Measurements from ENCODE around the gene PLXNA4.

The PLXNA4 gene

DNA sequence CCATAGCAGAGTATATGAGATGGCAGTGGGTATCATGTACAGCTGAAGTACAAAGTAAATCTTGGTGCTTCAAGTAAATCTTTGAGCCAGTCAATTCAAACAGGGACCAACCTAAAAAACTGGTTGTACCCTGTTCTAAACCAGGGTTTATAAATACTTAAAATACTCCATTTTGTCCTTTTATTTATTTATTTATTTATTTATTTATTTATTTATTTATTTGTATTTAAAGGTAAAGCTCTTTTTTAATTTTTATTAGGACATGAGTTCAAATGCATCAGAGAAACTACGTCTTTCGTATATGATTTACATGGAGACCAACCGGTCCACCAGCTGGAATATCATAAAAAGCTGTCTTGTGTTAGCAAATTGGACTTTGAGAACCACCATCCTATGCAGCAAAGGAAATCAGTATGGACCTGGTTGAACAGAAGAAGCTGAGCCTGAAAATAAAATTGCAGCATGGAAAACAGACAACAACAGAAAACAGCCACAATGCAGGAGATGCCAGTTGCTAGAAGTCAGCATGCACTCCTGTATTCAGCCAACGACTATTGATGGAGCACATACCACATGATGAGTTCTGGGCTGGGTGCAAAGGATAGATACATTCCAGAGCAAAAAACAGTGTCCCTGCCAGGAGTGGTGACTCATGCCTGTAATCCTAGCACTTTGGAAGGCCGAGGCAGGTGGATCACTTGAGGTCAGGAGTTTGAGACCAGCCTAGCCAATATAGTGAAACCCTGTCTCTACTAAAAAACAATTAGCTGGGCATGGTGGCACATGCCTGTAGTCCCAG, 60.0 kb downstream of the PLXNA4 start:
- intact Hi-C loops (cut with DNase I) = no loop called here
- no peak for DNase-seq

DNA sequence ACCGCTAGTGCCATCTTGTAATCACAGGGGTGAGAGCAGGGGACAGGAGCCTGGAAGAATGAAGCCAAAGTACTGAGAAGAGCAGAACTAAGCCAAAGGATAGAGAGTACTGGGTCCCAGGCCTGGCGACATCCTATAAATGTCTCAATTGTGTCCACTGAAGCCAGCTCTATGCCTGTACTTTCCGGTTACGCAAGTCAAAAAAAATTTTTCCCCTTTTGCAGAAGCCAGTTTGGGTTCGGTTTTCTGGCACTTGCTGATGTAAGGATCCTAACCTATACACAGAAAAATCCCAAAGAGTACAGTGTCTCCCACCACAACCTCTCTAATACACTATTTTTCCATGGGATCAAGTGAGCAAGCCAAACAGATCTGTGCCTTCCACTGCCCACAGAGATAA, 61.1 kb downstream of the PLXNA4 start:
- DNase-seq = no peak

DNA sequence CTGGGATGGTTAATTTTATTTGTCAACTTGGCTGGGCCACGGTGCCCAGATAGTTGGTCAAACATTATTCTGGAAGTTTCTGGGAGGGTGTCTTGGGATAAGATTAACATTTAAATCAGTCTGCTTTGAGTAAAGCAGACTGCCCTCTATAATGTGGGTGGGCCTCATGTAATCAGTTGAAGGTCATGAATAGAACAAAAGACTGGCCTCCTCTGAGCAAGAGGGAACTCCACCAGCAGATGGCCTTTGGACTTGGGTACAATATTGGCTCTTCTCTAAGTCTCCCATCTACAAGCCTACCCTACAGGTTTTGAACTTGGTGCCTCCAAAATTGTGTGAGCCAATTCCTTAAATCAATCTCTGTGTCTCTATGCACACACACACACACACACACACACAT, 61.8 kb downstream of the PLXNA4 start:
- intact Hi-C loops (cut with DNase I) = no loop called here
- DNase-seq = no peak

More for the DNA sequence above, 61.1 kb downstream of the PLXNA4 start:
- intact Hi-C loops (cut with DNase I) = no loop called here

DNA sequence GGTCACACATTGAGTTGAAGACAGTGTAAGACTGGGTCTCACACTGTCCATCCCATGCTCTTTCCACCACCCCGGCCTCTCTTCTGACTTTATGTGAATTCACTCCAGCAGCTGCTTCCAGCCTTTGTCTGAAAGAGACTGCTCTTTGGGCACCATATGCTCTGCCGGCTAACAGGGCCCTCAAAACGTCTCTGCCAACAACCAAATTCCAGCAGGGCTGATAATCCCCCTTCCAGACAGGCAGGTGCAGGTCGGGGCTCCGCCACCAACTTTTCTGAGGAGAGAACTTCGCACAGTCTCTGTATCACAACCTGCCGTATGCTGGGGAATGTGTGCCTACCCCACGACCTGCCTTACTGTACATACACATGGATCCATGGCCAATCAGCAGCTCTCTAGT, 64.3 kb downstream of the PLXNA4 start:
- intact Hi-C loops (cut with DNase I) = no loop called here

DNA sequence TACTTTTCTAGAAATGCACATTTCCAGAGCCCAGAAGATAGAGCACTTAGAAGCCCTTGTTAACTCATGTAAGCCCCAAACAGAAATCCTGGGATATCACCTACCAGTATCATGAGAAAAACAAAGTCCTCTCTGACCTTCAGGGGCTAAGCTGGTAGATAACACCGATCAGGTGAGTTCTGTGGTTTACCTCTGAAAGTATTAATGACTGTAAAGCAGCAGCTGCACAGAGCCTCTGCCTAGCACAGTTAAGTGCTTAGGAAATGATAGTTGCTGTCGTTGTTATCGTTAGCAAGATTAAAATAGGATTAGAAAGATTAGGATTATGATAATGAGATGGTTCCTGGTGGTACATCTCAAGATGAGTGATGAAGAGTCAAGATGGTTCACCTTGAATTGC, 64.9 kb downstream of the PLXNA4 start:
- intact Hi-C loops (cut with DNase I) = no loop called here
- DNase-seq = no peak

More for the DNA sequence above, 64.3 kb downstream of the PLXNA4 start:
- DNase-seq = no peak

DNA sequence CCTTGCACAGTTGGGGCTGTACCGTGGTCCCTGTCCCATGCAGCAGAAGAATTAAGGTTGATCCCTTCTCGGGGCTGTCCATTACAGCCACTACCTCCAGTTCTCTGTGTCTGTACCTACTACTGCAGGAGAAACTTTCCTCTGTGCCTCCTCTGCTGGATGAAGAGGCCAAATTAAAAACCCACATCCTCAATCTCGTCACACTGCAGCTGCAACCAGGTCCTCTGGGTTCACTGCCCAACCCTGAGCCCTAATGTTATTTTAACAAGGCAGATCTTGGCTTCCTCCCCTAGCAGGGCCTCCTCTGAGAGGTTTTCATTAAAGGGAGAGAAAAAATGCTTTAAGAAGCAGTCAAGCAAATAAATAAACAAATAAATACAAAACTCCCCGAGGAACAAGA, 66.6 kb downstream of the PLXNA4 start:
- intact Hi-C loops (cut with DNase I) = no loop called here
- no peak for DNase-seq

DNA sequence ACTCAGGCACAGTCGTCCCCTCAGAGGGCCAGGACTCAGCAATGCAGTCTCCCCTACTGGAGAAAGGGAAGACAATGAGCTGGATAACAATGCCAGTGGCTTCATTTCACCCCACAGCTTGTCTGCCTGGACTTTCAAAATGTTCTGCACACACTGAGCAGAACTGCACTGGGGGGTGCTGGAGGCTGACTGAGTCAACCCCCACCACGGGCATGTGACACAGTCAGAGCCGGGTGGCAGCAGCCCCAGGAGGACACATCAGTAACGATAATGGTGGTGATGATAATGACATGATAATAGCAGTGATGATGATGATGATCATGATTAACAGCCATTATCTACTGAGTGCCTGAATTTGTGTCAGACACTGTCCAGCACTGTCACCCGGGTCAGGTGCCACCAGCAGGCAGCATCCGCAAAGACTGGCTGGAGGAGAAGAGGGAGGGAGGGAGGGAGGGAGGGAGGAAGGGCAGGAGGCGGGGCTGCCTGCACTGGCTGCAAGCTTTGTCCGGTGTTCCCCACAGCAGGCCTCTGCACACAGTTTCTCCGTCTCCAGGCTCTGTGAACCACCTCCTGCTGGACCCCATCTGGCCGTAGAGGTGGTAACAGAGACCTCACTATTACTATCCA, 67.4 kb downstream of the PLXNA4 start:
- peak in 7 of 42 donors; percentile 2 to 29 (median 18) for DNase-seq
- intact Hi-C loops (cut with DNase I) = no loop called here

DNA sequence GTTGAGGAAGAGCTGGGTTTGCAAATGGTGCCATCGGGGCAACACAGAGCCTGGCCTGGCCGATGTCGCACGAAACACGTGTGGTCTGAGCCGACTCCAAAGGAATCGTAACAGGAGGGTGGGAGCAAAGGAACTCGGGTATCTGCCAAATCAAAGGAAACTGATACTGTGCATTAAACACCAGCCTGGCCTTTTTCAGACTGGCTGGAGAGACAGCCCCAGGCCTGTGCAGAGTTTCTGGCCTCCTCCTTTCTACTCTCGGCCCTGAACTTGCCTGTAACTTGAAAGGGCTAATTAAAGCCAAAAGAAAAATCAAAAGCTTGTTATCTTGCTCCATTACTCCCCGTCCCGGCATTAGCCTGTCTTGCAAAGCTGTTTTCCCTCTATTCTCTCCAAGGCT, 71.4 kb downstream of the PLXNA4 start:
- intact Hi-C loops (cut with DNase I) = no loop called here

DNA sequence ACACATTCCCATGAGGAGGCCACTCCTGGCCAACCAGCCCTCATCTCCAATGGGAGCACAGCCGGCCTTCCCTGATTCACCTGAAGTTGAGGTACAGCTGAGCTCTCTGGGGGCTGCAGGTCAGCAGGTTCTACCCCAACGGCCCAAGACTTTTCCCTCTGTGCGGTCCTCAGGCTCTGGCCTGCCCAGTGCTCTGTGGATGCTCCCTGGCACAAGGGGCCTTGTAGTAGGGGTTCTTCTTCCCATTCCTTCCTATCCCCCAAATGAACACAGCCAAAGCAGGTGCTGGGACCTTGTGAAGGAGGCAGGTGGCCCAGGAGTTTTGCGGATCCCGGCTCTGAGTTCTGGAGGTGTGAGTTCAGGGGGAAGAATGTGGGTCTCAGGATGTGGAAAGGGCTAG, 72.2 kb downstream of the PLXNA4 start:
- intact Hi-C loops (cut with DNase I) = no loop called here
- DNase-seq = no peak

More for the DNA sequence above, 71.4 kb downstream of the PLXNA4 start:
- no peak for DNase-seq

DNA sequence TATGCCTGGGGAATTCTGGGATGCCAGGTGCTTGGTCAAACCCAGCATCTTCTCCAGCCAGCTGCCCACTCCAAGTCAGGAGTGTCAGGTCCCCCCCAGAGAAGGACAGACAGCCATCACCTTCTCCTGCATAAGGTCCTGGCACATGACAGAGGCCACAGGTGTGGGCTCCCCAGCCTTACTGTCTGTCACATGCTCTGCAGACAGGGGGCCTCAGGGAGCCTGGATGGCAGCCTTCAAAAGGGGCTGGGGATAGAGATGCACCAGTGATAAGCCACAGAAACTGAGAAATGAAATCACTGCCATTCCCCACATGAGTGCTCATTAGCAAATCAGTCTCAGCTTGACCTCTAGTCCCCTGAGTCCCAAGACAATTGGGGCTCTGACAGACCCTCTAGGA, 72.9 kb downstream of the PLXNA4 start:
- intact Hi-C loops (cut with DNase I) = no loop called here
- DNase-seq = no peak

DNA sequence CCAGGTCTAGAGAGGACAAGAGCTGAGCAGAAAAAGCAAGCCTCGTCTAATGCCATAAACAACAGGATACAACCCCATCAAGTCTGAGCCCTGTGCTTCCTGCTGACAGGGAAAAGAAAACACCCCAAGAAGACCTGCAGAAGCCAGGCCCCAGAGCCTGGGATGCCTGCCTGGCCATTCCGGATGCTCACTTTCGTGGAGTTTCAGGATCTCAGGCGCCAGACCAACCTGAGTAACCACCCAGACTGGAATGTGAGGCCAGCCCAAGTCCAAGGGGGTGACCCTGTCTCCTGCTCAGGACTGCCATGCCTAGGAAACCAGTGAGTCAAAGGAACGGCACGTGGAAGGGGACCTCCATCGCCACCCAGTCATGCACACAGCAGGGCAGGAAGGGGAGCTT, 74.3 kb downstream of the PLXNA4 start:
- no peak for DNase-seq
- intact Hi-C loops (cut with DNase I) = no loop called here

DNA sequence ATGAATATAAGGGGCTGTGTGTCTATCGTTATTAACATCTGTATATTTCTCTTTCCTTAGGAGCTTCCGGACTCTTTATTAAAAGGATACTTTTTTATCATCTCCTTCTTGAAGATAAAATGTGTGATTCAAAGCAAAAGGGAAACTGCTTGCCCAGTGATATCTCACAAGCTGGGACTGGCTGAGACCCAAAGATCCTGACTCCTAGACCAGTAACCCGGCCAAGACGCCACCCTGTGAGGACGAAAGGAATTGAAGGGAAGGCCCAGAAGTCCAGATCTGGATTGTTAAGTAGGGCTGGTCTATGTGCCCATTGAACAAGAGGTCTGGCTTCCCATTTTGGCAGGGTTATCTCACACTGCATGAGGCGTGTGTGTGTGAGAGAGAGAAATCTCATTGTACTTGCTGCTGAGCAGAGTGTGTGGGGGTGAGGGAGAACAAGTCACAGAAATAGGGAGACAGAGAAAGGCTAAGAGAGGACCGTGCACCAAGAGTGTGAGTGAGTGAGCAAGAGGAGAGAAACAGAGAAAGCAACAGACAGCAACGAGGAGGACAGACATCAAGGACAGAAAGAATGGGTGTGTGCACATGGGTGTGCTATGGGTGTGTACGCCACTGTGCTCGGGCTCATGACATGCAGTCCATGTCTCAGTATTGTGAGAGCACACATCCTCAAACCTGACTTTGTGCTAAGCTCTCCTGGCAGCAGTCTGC, 75.4 kb downstream of the PLXNA4 start:
- intact Hi-C loops (cut with DNase I) = no loop called here
- peak in 26 of 42 donors; percentile 13 to 71 (median 36) for DNase-seq

DNA sequence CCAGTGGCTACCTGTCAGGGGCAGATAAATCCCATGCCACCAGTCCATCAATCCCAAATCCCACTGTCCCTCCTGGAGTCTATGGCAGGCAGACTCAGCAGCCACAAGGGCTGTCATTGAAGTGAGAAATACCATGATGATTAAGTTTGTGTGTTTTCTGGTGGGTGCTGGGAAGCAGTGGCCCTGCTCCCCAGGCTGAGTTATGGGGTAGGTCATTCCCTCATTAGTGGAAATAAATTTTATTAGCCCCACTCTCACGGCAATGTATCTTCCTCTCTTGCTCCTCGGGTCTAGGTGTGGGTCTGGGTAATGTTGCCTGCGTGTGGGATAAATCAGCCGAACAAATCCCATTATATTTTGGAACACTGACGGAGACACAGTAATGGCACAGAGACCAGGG, 76.8 kb downstream of the PLXNA4 start:
- intact Hi-C loops (cut with DNase I) = no loop called here
- DNase-seq = no peak

DNA sequence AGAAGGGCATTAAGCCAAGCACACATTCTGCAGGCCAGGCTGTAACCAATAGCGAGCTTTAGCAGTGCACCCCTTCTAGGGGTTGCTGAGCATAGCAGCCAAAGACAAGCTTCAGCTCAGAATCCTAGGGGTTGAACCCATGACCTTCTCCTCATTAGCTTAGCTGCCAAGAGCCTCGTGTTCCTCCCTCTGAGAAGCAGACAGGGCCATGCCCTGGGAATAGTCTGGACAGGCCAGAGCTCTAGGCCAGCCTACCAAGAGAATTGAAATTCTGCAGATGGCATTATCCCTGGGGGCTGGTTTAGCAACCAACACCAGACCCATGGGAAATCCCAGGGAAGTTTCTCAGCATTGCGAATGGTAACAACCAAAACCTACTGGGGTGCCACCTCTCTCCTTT, 77.2 kb downstream of the PLXNA4 start:
- DNase-seq = no peak
- intact Hi-C loops (cut with DNase I) = no loop called here

DNA sequence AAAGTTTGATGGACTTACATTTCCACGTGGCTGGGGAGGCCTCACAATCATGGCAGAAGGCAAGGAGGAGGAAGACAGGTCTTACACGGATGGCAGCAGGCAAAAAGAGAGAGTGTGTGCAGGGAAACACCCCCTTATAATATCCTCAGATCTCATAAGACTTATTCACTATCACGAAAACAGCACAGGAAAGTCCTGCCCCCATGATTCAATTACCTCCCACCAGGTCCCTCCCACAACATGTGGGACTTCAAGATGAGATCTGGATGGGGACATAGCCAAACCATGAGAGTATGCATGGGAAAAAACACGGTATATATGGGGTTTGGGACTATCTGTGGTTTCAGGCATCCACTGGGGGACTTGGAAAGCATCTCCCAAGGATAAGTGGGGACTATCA, 78.0 kb downstream of the PLXNA4 start:
- intact Hi-C loops (cut with DNase I) = no loop called here
- DNase-seq = peak in 2 of 42 donors; percentile 20 to 57

DNA sequence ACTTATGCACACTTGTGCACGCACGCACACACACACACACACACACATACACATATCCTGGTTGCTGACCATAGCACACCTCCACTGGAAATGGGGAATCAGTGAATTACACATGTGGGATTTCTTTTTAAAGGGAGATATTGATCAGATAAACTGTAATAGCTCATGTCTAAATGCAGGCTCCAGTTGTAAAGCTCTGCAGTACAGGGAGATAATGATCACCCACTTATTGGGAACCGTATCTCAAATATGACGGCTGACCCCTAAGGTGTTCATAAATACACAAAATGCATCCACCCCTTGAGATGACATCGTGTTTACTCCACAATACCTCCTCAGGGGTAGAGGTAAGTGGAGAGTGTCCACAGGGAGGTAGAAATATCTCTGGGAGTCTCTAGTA, 79.2 kb downstream of the PLXNA4 start:
- intact Hi-C loops (cut with DNase I) = no loop called here
- no peak for DNase-seq

DNA sequence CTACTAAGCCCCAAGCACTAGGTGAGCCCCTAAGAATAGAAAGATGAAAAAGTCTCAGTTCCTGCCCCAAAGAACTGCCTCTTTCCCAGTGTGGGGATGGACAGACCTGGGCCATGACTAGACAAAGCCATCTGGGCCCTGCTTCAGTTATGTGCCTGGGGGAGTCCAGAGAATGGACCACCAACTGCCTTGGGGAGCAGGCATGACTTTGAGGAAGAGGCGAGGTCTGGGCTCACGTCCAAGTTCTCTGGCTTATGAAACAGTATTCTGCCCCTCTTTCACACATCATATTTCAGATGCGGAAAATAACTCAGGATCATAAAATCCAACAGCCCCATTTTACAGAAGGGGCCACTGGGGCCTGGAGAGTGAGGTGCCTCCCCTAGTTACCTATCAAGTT, 80.3 kb downstream of the PLXNA4 start:
- intact Hi-C loops (cut with DNase I) = no loop called here
- DNase-seq = no peak

DNA sequence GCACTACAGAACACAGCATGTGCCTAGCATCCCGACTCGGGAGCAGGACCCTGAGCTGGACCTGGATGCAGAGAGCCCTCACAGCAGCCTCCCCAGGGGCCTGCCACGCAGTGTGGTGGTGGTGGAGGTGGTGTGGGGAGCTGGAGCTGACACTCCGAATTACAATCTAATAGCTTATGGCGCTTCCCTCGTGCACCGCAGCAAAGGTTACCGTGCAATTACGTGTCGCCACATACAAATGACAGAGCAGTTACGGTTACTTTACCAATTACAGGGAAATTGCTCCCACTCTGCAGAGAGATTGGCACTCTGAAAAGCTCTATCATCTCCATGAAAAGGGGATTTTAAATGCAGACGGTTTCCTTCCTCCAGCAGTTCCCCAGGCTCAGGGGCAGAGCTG, 81.8 kb downstream of the PLXNA4 start:
- DNase-seq = peak in 4 of 42 donors; percentile 14 to 33 (median 27)

DNA sequence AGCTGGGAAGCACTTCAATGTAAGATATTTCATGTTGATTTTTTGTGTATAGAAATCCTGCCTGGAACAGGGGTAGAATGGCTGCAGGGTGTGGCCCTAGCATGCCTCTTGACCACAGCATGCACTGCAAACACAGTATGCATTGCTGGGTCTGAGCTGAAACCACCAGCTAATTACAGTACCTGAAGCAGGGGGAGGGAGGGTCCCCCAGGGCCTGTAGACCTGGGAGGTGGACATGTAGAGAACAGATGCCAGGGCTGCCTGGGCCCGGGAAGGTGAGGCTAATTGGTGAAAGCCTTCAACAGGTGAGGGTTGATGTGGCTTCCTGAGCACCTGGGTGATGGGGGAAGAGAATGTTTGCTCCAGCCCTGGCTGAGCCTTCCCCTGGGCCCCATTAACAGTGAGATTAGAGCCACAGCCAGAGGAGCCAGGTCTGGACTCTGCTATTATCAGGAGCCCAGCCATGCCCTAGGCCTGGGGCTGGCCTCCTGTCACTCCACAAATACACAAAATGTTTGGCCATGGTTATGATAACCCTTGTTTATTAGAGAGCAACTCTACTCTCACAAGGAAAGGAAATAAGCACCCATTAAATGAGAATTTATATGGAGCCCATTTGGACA, 83.3 kb downstream of the PLXNA4 start:
- DNase-seq = no peak
- intact Hi-C loops (cut with DNase I) = no loop called here

More for the DNA sequence above, 81.8 kb downstream of the PLXNA4 start:
- intact Hi-C loops (cut with DNase I) = no loop called here
